NOMO-1 treated with DMSO at 0.1 percent for 48 hours (cell line): ENCODE results near the gene UCN.
A peak's percentile ranks its signal among the peaks of the same experiment; 100 is the strongest.
"Not testable (repeated sequence)": the region's sequence is repeated elsewhere in the genome, so short reads cannot be mapped to it uniquely, and the experiment has no call there.

ENCODE experiments used
- DNase-seq: peaks from one replicate; lab custom pipeline; 2025; ENCODE audit not compliant: unreplicated experiment; lab: John Stamatoyannopoulos, UW

The UCN gene

DNA sequence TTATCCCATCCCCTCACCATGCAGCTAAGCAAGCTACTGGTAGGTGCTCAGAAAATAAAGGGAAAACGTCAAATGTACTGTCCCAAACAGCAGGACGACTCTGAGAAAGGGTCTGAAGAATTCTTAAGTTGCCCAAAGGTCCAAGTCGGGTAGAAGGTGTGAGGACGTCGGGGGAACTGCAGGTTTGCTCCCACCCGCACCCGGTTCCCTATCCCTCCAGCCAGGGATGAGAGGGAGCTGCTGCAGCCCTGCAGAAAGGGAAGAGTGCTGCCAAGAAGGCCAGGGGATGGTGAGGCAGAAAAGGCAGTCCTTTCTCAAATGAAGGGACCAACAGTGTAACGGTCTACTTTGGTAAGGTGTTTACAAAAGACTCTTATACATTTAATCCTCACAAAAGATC lies 6.9 kb upstream of the UCN start:
- no peak for DNase-seq

DNA sequence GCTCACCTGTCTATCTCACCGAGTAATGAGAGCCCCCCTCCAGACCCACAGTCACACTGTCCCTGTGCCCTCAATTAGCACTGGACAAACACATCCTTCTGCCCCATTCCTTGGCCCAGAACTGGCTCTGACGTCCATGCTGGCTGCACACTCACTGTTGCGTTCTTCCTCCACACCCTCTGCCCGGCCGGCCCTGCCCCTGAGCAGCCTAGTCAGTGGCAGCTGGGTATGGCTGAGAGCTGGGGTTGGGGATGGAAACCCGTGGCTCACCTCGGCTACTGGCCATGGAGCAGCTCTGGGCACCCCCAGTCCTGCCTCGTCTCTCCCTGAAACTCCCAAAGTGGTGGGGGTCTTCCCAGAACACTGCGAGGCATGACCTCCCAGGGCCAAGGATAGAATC lies 6.5 kb upstream of the UCN start:
- no peak for DNase-seq

- DNase-seq = no peak
Observed at GRCh38 chr2:27313882-27314645, 5.8 kb upstream of the UCN start.

DNA sequence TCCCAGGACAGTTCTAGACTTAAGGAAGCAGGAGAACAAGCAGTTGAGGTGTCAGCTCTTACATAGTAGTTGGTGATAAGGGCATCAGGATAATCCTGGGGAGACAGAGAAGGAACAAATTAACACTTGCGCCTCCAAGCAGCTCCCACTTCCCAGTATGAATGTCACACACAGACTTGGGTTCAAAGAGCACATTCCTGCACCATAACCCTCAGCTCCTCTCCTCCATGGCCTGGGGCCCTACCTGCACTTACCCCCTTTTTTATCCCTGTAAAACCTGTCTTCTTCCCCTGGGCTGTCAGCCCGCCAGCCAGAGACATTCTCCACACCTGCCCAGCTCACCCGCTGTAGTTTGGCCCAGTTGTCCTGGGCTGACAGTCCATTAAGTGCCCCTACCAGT lies 3.9 kb upstream of the UCN start:
- no peak for DNase-seq

- no peak for DNase-seq
Observed at GRCh38 chr2:27309651-27310050, 1.4 kb upstream of the UCN start.

- no peak for DNase-seq
Observed at GRCh38 chr2:27307545-27308358, 493 bp downstream of the UCN start.

GRCh38 chr2:27307287-27307544 lies 1.0 kb downstream of the UCN start:
- no peak for DNase-seq

GRCh38 chr2:27306573-27307286 lies 1.5 kb downstream of the UCN start:
- DNase-seq = no peak

DNA sequence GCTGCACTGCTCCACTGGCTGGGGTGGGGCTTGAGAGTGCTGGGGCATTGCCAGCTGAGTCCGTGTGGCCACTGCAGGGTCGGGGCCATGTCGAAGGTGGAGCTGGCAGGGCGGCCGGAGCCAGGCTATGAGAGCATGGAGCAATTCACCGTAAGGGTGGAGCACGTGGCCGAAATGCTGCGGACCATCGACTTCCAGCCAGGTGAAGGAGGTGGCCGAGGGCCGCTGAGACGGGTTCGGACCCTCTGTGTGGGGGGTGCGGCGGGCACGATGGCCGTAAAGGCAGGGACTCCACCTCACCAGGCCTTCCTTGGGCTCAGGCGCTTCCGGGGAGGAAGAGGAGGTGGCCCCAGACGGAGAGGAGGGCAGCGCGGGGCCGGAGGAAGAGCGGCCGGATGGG lies 2.1 kb downstream of the UCN start:
- DNase-seq = no peak

GRCh38 chr2:27305516-27305915 lies 2.7 kb downstream of the UCN start:
- DNase-seq = no peak

GRCh38 chr2:27304488-27305240 lies 3.6 kb downstream of the UCN start:
- DNase-seq = no peak

GRCh38 chr2:27303093-27304025 lies 4.9 kb downstream of the UCN start:
- peak; percentile 75 for DNase-seq

- DNase-seq = not testable (repeated sequence)
Observed at GRCh38 chr2:27300606-27301005, 7.6 kb downstream of the UCN start.

DNA sequence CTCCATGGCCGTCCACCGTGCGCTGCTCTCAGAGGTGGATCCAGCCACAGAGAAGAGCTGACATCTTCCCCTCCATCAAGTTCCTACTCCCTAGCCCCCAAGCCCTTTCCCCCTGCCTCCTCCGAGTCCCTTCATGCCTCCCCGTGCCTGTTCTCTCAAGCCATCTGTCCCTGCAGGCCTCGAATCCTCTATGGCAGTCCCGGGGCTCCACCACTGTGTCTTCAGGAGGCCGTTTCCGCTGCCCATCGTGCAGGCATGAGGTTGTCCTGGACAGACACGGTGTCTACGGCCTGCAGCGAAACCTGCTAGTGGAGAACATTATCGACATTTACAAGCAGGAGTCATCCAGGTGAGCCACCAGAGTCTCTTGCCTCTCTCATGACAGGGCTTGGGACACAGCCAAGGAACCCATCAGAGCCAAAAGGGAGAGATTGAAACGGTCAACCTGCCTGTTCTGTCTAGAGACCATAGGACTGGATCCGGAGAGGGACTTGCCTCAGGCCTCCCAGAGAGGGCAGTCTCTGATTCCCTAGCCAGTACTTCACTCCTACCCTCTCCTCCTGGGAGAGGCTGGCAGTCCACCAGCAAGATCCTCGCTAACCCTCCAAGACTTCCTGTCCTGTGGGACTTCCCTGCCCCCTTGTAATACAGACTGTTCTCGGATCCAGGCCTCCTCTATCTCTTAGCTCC lies 9.7 kb downstream of the UCN start:
- DNase-seq = no peak

DNA sequence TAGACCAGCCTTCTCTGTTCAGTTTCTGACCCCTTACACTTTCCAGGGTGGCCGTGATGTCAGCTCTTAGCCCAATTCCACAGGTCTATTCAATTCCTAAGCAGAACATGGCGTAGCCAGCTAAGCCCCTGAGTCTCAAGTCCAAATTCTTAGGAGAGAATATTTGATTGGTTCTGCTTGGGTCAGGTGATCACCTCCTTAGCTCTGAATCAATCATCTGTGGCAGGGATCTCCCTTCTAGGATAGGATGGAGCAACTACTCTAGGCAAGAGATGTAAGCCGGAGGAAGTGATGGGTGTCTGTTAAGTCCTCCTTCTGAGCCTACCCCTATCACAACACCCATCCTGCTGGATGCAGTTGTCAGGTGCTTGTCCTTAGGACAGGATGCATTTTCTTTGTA lies 11.1 kb downstream of the UCN start:
- no peak for DNase-seq

DNA sequence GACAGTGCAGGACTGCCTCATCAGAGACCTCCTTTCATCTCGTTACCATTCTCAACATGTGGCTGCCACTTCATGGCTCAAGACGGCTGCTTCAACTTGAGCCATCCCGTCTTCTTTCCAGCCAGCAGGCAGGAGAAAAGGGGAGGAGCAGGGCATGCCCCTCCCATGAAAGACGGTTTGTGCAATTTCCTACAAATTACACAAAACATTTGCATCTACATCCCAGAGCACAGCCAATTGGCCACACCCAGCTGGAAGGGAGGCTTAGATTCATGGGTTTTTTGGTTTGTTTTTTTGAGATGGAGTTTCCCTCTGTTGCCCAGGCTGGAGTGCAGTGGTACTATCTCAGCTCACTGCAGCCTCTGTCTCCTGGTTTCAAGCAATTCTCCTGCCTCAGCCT lies 11.8 kb downstream of the UCN start:
- DNase-seq = peak; percentile 31

DNA sequence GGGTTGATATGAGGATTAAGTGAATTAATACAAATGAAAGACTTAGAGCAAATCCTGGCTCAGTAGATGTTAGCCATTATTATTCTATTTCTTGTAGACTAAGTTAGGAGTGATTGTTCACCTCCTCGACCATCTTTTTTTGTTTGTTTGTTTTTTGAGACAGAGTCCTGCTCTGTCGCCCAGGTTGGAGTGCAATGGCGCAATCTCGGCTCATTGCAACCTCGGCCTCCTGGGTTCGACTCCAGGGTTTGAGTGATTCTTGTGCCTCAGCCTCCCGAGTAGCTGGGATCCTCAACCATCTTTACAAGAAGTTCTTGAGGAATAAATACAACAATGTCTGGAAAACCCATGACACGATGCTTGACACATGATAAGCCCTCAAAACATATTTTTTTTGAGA lies 13.3 kb downstream of the UCN start:
- DNase-seq = no peak

- no peak for DNase-seq
Observed at GRCh38 chr2:27291865-27292264, 16.4 kb downstream of the UCN start.

DNA sequence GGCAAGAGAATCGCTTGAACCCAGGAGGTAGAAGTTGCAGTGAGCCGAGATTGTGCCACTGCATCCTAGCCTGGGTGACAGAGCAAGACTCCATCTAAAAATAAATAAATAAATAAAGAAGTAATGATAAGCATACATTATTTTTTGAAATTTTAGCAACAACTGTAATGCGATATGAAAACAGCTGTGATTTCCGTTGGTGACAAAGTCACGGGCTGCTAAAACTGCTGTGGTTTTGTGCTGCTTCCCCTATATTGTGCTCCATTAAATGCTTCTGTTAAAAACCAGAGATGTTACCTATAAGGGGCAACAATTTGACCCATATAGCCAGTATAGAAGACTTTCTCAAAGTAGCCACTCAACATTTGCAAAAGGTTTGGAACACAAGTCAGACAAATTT lies 17.7 kb downstream of the UCN start:
- peak; percentile 13 for DNase-seq

DNA sequence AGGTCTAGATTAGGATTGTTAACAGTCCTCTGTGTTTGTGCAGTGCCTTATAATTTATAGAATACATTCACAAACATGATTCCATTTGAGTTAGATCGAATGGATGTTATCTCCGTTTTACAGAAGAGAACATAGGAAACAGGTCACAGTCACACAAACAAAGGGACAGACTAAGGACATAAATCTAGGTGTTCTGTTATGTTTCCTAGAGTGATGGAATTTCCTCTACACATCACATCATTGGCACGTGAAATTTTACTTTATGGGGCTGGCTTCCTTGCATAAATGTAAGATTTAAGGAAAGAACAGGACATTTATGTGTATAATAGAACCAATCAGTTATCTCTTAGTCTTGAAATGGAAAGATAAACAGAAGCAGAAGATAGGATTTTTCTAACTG lies 19.6 kb downstream of the UCN start:
- no peak for DNase-seq
